ENCODE results near the gene SPOCK1. TPM values are rescaled to one million over a fixed set of nuclear protein-coding genes. Genes with fewer than 3 reads are reported as not detected.

The SPOCK1 gene
- total RNA-seq, 4 donors from 2014 or later, result 1.1 to 6.4 (median 4.2) TPM; not detected in 1

DNA sequence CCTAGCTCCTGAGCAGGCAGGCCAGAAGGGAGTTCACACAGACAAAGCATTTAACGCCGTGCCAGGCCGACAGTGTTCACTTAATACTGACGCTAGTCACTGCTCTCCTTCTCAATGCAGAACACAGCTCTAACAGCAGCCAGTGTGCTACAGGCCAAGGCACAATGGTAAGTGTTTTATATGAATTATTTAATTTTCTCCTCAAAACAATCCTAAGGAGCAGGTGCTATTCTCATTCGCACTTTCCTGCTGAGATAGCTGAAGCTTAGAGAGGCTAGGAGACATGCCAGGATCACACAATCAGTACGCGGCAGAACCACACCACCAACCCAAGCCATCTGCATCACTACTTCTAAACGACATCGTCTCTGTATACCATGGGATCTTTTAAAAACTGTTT is 170.7 kb downstream of the SPOCK1 start:
- DNase-seq, result no peak
- Histone ChIP-seq H3K27ac (no peak overlapping the region), H3K27me3 (no peaks in the 10 kb centered on the region), H3K36me3 (no peaks in the 10 kb centered on the region), H3K4me3 (no peak overlapping the region), H3K4me1 (no peaks in the 10 kb centered on the region), H3K9me3 (no peaks in the 10 kb centered on the region)
- TF ChIP-seq POLR2A (IDR thresholded peaks at IDR 0.05), result no peak
- TF ChIP-seq, protein P1, sequence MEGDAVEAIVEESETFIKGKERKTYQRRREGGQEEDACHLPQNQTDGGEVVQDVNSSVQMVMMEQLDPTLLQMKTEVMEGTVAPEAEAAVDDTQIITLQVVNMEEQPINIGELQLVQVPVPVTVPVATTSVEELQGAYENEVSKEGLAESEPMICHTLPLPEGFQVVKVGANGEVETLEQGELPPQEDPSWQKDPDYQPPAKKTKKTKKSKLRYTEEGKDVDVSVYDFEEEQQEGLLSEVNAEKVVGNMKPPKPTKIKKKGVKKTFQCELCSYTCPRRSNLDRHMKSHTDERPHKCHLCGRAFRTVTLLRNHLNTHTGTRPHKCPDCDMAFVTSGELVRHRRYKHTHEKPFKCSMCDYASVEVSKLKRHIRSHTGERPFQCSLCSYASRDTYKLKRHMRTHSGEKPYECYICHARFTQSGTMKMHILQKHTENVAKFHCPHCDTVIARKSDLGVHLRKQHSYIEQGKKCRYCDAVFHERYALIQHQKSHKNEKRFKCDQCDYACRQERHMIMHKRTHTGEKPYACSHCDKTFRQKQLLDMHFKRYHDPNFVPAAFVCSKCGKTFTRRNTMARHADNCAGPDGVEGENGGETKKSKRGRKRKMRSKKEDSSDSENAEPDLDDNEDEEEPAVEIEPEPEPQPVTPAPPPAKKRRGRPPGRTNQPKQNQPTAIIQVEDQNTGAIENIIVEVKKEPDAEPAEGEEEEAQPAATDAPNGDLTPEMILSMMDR (IDR thresholded peaks at IDR 0.05), result no peak

DNA sequence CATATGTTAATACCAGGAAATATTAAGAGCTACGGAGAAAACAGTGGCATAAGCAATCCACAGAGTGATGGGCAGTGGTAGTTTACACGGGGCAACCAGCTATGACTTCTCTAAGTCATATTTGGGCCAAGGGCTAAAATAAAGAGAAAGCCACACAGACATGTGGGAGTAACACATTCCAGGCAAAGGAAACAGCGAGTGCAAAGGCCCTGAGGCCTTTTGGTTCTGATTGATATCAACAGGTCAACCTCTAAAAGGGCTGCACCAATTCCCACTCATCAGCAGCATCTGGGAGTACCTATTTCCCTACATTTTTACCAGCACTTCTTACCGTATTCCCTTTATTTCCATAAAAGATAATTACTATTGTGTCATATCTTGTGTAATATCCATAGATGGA is 173.4 kb downstream of the SPOCK1 start:
- TF ChIP-seq, protein P1 (IDR thresholded peaks at IDR 0.05), result no peak
- no peak for TF ChIP-seq POLR2A (IDR thresholded peaks at IDR 0.05)
- Histone ChIP-seq H3K36me3 (no peaks in the 10 kb centered on the region), H3K4me3 (no peak overlapping the region), H3K4me1 (no peaks in the 10 kb centered on the region), H3K27ac (no peak overlapping the region), H3K27me3 (no peaks in the 10 kb centered on the region), H3K9me3 (no peaks in the 10 kb centered on the region)
- no peak for DNase-seq

DNA sequence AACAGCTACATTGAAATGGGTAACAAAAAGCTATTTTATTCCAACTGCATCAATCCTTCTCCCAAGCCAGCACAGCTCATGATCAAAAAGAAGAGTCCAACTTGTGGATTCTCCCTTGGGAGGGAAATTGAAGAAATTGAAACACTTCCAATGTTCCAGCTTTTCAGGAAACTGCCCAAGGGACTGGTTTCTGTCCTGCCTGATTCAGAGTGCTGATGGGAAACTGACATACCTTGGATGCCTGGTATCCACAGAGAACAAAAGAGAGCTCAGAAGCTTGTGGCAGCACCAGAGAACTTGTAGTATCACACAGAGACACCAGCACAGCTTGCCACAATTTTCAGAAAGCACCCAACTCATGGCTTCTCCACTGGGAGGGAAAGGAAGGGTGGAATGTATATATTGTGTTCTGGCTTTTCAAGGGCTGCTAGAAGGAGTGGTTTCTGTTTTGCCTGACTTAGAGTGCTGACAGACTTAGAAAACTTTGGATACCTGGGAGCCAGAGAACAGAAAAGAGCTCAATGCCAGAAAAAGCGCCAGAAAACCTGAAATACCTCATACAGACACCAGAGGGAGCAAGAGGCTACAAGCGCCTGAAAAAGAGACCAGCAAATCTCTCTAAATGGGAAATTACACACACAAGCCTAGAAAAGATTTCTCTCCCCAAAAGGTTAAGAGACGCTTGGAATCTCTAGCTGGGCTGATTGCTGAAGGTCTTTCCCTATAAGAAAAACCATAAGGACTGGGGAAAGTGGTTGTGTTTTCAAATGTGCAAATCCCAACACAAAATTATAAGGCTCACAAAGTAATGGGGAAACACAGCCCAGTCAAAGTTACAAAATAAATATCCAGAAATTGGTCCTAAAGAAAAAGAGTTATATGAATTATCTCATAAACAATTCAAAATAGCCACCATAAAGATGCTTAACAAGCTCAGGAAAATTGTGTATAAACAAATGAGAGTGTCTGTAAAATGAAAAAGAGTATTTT is 178.8 kb downstream of the SPOCK1 start:
- Histone ChIP-seq H3K36me3 (no peaks in the 10 kb centered on the region), H3K27ac (no peak overlapping the region), H3K9me3 (no peaks in the 10 kb centered on the region), H3K4me1 (no peaks in the 10 kb centered on the region), H3K27me3 (no peaks in the 10 kb centered on the region), H3K4me3 (no peak overlapping the region)
- DNase-seq, result peak in 1 of 3 donors; percentile 54
- TF ChIP-seq, protein P1 (IDR thresholded peaks at IDR 0.05), result peak in 5 of 6 experiments; percentile 39 to 74 (median 70)
- no peak for TF ChIP-seq POLR2A (IDR thresholded peaks at IDR 0.05)

DNA sequence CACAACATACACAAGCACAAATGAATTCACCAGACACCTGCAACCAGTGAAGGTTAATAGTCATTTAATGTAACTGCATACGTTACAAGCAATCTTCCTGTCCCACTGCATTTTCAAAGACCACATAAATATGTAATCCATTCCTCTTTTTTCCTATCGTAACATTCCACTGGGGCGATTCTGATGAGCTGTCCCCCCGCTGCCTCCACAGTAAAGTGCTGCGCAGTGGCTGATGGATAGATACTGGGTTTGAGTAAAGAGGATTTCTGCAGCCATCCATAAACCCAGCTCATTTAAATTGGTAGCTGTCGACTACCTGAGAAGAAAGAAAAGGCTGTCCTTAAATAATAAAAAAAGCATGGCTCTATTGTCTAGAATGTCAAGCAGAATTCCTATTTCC is 181.1 kb downstream of the SPOCK1 start:
- no peaks in the 10 kb centered on the region for H3K9me3 ChIP-seq
- no peak overlapping the region for H3K27ac ChIP-seq
- TF ChIP-seq POLR2A (IDR thresholded peaks at IDR 0.05), result no peak
- TF ChIP-seq, protein P1 (IDR thresholded peaks at IDR 0.05), result no peak
- DNase-seq, result no peak
- no peak overlapping the region for H3K4me3 ChIP-seq
- no peaks in the 10 kb centered on the region for H3K4me1 ChIP-seq
- H3K27me3 ChIP-seq, result no peaks in the 10 kb centered on the region
- H3K36me3 ChIP-seq, result no peaks in the 10 kb centered on the region

DNA sequence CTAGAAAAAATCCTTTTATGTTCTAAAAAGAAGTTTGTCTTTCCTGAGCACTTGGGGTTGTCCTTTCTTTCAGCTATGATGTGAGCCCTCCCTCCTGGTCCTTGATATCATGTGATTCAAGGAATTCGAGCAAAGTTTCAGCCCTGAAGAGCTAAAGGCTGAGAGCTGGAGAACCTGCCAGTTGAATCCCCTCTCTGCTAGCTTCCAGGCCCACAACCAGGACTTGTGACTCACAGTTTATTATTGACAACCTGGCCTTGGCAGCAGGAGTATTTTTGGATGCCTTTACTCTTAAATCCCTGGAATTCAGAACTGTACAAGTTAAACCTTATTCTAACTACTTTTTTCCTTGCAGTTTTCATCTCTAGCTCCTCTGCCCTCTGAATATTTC is 182.8 kb downstream of the SPOCK1 start:
- no peak overlapping the region for H3K27ac ChIP-seq
- H3K36me3 ChIP-seq, result no peaks in the 10 kb centered on the region
- DNase-seq, result no peak
- no peaks in the 10 kb centered on the region for H3K27me3 ChIP-seq
- no peak for TF ChIP-seq POLR2A (IDR thresholded peaks at IDR 0.05)
- TF ChIP-seq, protein P1 (IDR thresholded peaks at IDR 0.05), result no peak
- H3K9me3 ChIP-seq, result no peaks in the 10 kb centered on the region
- no peak overlapping the region for H3K4me3 ChIP-seq
- no peaks in the 10 kb centered on the region for H3K4me1 ChIP-seq

All from Peyer's patch (tissue), 4 donors.